Pulmonary artery endothelial cell (primary cell): ENCODE results near the gene XYLB. TPM values are rescaled to one million over a fixed set of nuclear protein-coding genes. Genes with fewer than 3 reads are reported as not detected.
"Not testable (repeated sequence)": the region's sequence is repeated elsewhere in the genome, so short reads cannot be mapped to it uniquely, and the experiment has no call there.

Experiments used
- DNase-seq: peaks from one replicate; pipeline ENCODE4 v3.0.0-alpha.2; 2011; ENCODE audit warnings: low read depth, low spot score
- total RNA-seq: library from RNA; depleted of rRNA; stranded (reverse); fragments of >200 nt; gene quantifications from 2 replicates; pipeline ENCODE4 v1.2.3, GENCODE V29; 2014

The XYLB gene
- total RNA-seq = 3.7 and 3.9 TPM in 2 replicates

GRCh38 chr3:38346587-38347410, at the start of gene XYLB:
TSS of gene XYLB (plus strand) at chr3:38346785. CDS start at chr3:38346869, 84 bp downstream.
- DNase-seq = peak; percentile 26

DNA sequence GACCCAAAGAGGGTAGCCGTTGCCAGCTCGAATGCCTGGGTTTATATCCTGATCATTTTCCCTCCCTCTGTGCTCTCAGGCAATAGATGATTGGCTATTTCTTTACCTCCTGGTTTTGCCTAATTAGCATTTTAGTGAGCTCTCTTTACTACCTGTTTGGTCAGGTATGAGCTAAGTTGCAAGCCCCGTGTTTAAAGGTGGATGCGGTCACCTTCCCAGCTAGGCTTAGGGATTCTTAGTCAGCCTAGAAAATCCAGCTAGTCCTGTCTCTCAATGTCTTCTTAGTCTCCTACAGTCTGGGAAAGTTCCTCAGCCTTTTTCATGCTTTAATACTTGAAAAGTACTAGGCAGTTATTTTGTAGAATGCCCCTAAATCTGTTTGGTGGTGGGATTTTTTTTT, 49.5 kb upstream of the XYLB start:
- not testable (repeated sequence) for DNase-seq

DNA sequence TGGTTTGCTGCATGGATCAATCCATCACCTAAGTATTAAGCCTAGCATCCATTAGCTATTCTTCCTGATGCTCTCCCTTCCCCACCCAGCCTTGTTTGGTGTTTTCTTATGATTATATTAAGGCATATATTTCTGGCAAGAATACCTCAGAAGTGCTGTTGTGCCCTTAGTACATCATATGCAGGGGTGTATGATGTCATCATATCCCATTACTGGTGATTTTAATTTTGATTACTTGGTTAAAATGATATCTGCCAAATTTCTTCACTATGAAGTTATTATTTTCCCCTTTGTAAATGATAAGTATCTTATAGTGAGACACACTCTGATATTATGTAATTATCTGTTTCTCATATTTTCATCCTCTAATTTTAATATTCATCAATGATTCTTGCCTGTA, 49.0 kb upstream of the XYLB start:
- DNase-seq = no peak

DNA sequence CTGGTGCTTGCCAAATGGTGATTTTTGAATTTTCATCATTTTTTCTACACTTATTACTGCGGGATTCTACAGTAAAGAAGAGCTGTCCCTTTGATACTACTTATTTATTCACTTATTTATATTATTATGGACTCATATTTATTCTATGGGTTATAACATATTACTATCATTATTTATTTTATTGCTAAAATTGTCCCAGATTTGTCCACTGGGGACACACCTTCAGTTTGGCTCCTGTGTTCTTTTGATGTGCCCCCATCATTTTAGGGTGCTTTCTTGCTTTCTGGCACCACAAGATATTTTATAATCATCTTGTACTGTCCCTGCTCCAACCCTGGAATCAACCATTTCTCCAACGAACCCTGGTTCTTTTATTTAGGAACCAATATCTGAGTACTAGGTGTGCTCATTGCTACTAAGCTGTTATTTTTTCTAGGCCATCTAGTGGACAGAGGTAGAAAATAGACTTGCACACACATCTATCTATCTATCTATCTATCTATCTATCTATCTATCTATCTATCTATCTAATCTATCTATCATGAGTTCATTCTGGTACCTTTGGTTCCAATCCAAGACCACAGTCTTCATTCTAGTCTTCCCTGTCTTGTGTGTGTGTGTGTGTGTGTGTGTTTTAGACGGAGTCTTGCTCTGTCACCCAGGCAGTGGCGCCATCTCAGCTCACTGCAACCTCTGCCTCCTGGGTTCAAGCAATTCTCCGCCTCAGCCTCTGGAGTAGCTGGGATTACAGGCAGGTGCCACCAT, 48.5 kb upstream of the XYLB start:
- no peak for DNase-seq

- DNase-seq = no peak
These were observed 39.6 kb upstream of the XYLB start for GRCh38 chr3:38306941-38307340.

DNA sequence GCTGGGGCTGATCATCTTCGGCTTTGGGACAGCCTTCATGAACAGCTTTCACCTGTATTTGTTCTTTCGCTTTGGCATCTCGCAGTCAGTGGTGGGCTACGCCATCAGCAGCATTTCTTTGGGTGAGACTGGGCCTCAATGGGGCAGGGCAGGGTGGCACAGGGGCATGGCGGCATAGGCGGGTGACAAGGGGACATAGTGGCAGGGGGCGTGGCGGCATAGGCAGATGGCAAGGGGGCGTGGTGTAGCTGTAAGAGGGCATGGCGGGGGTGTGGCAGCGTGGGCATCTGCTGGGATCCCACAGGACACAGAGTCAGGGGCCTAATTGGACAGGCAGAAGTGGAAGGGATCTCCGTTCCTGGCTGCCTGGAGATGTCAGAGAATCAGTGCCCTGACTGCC, 39.0 kb upstream of the XYLB start:
- no peak for DNase-seq

- DNase-seq = no peak
These were observed 38.1 kb upstream of the XYLB start for GRCh38 chr3:38308456-38308855.

DNA sequence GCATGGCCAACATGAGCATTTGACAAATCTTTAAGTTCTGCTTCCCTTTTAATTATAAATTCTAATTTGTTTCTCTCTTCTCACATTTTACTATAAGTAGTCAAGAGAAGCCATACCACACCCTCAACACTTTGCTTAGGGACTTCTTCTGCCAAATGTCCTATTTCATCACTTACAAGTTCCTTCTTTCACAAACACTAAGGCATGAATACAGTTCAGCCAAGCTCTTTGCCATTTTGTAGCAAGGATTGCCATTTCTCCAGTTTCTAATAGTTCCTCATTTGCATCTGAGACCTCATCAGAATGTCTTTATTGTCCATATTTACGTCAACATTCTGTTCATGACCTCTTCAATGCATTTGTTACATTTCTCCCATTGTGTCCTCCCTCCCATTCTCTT, 35.1 kb upstream of the XYLB start:
- no peak for DNase-seq

GRCh38 chr3:38311941-38312340, 34.6 kb upstream of the XYLB start:
- DNase-seq = no peak

- DNase-seq = no peak
These were observed 34.2 kb upstream of the XYLB start for GRCh38 chr3:38312356-38312755.

DNA sequence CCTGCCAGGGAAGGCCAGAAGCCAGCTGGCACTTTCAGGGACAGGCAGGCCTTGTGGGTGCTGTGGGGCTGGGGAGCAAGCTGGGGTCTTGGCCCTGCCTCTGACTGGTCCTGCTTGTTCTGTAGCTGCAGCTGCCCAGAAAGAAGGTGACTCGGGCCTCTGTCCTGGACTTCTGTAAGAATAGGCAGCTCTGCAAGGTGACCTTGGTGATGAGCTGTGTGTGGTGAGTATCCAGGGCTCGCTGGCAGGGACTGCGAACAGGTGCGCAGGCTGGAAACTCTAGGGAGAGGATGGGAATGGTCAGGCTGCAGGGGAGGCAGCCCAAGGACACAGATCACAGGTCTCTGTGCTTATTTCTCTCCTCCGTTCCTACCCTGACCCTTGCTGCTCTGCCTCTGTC, 33.3 kb upstream of the XYLB start:
- no peak for DNase-seq

- DNase-seq = no peak
These were observed 32.9 kb upstream of the XYLB start for GRCh38 chr3:38313695-38314094.

GRCh38 chr3:38314112-38314763, 32.3 kb upstream of the XYLB start:
- DNase-seq = no peak

- no peak for DNase-seq
These were observed 31.7 kb upstream of the XYLB start for GRCh38 chr3:38314764-38315487.

DNA sequence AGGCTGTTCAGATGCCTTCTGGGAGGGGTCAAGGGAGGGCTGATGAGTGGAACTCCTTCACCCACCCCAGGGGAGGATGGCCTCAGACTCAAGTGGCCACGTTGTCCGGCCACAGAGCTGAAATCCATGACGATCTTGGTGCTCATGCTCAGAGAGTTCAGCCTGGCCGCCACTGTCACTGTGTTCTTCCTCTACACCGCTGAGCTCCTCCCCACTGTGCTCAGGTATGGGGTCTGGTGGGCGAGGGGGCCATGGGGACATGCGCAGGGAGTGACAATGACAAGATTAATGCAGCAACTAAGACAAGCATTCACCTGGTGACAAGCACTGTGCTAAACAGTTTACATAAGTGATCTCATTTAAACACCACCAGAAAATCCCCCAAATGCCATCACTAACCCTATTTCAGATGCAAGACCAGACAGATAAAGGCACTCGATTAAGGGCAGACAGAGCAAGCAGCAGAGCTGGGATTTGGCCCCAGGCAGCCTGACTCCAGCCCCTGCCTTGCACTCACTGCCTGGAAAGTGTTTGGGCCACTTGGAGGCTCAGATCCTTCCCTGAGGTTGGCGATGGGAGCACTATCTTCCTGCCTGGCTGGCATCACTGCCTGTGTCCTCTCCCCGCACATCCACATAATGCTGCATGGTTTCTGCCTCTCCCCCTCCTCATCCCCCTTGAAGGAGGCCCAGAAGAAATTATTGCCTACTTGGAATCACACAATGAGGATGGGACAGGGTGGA, 30.9 kb upstream of the XYLB start:
- DNase-seq = no peak

DNA sequence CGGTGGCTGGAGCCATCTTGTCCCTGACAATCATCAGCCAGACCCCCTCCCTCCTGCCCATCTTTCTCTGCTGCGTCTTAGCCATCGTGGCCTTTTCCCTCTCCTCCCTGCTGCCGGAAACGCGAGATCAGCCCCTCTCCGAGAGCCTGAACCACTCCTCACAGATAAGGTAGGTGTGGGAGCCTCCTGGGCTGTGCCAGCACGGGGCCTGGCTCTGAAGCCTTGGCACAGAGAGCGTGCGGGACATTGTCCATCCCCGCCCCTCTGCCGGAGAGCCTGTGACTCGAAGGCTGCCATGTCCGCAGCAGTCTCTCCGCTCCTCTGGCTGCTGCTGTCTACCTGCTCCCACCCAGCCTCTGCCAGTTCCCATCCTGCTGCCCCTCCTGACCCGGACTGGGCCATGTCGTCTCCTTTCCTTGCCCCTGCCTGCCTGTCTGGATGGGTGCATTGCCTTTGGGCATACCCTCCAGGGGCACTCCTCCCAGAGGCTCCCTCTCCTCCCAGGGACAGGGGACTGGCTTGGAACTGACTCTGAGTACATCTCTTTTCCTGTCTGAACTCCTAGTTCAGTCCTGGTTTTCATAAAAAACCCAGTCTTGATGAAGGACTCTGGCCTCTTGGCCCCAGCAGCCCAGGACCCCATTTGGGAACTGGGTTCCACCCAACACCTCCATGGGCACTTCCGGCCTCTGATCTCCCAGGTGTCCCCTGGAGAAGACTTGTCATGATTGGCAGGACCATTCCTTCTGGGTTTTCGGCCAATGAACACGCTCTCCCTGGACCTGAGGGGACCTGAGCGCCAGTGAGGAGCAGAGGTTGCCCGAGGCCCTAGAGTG, 30.0 kb upstream of the XYLB start:
- no peak for DNase-seq

DNA sequence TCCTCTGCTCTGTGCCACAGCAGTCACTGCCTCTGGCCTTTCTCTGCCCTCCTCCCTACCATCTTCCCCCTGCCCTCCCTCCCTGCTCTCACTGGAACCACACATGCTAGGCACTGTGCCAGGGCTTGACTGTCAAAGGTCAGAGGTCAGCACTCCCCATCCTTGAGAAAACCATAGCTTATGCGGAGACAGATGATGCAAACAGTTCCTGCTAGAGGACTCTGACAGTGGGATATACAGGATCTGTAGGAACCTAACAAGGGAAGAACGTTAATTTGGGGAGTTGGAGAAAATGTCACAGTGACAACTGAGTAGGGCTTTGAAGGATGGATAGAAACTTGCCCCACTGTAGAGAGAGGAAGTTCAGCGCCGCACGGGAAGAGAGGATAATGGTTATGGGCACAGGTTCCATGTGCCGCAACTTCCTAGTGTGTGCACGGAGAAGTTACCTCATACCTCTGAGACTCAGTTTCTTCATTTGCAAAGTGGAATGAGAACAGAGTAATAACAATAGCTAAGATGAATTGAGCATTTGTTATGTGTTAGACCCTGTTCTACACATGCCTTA, 29.3 kb upstream of the XYLB start:
- DNase-seq = no peak

DNA sequence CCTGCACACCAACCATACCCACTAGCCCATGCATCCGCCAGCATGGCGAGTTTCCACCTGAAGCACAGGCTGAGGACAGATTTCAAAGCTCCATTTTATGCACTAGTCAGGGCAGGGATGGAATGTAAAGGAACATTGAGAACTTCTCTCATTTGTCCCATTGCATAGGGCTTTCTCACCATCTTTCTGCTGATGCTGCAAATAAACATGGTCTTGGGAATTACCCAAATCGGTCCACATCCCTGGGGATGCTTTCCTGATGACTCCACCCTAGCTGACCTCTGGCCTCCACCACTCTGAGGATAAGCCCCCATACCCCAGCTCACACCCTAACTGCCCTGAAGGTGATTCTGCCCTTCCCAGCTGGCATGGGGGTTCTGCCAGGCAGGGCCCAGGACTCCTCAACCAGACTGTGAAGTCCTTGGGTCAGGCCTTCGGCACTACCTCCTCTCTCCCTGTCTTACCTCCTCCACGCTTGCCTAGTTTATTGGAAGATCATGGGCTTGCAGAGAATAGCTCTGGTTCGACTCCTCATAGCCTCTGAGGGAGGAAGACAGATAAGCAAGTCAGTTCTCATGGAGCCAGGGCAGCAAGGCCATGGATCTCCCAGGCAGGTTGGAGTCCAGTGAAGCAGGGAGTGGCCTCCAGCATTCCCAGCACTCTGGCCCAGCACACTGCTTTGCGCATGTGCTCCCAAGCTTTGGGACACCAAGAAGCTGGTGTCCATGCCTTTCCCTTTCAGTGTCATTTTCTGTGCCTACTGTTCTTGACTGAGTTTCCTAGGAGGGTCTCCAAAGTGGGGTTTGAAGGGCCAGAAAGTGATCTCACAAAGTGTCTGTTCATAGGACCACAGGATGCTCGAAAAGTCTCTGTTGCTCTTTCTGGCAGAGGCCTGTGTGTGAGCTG, 27.6 kb upstream of the XYLB start:
- no peak for DNase-seq

- DNase-seq = not testable (repeated sequence)
These were observed 25.9 kb upstream of the XYLB start for GRCh38 chr3:38320638-38321037.
